IMR-90 (cell line): ENCODE results near the gene AOX1. TPM values are rescaled to one million over a fixed set of nuclear protein-coding genes. Genes with fewer than 3 reads are reported as not detected.

Experiments used
- RCOR1 ChIP-seq: IDR thresholded peaks from 2 replicates; pipeline ENCODE4 v1.6.1; 2012; ENCODE audit warnings: mild to moderate bottlenecking, low read length, improper control_type of control experiment; ENCODE audit not compliant: insufficient replicate concordance
- RFX5 ChIP-seq: IDR thresholded peaks from 2 replicates; pipeline ENCODE4 v1.8.0; 2012; ENCODE audit warnings: low read depth, mild to moderate bottlenecking, low read length, moderate library complexity
- polyA plus RNA-seq, 3 experiments: library from polyadenylated mRNA; depleted of rRNA; stranded (reverse); fragments of >200 nt; gene quantifications; 2 replicates each; pipeline ENCODE4 v1.2.3, GENCODE V29; 2012; ENCODE audit warnings: low replicate concordance in 1 of 3
- total RNA-seq: library from RNA; depleted of rRNA; stranded (reverse); fragments of >200 nt; gene quantifications from 2 replicates; pipeline ENCODE4 v1.2.3, GENCODE V29; 2012
- TF ChIP-seq, protein P1 (sequence below): fragments of 150-350 bp; IDR thresholded peaks from 2 replicates; pipeline ENCODE4 v1.6.1; 2016; ENCODE audit warnings: low read depth, mild to moderate bottlenecking, low read length, moderate library complexity, borderline replicate concordance

The AOX1 gene
- total and polyA plus RNA-seq, 2 of the 4 experiments (the other 2 are of a cell fraction): 21.7 to 59.9 TPM

GRCh38 chr2:200585730-200586643 lies at the start of gene AOX1 (continued):
- TF ChIP-seq RFX5: no peak
- no peak for TF ChIP-seq RCOR1
- TF ChIP-seq, protein P1, sequence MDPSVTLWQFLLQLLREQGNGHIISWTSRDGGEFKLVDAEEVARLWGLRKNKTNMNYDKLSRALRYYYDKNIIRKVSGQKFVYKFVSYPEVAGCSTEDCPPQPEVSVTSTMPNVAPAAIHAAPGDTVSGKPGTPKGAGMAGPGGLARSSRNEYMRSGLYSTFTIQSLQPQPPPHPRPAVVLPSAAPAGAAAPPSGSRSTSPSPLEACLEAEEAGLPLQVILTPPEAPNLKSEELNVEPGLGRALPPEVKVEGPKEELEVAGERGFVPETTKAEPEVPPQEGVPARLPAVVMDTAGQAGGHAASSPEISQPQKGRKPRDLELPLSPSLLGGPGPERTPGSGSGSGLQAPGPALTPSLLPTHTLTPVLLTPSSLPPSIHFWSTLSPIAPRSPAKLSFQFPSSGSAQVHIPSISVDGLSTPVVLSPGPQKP: no peak
